Fibroblast of the conjunctiva (primary cell): ENCODE data around the gene PVALB.

Experiments
- DNase-seq: peaks from one replicate; pipeline ENCODE4 v3.0.0-alpha.2; 2010; ENCODE audit warnings: low read depth

PVALB gene

GRCh38 chr22:36772451-36772850 is 44.4 kb downstream of the PVALB start:
- no peak for DNase-seq

- DNase-seq, result no peak
Measured at GRCh38 chr22:36771356-36772063, 45.3 kb downstream of the PVALB start.

DNA sequence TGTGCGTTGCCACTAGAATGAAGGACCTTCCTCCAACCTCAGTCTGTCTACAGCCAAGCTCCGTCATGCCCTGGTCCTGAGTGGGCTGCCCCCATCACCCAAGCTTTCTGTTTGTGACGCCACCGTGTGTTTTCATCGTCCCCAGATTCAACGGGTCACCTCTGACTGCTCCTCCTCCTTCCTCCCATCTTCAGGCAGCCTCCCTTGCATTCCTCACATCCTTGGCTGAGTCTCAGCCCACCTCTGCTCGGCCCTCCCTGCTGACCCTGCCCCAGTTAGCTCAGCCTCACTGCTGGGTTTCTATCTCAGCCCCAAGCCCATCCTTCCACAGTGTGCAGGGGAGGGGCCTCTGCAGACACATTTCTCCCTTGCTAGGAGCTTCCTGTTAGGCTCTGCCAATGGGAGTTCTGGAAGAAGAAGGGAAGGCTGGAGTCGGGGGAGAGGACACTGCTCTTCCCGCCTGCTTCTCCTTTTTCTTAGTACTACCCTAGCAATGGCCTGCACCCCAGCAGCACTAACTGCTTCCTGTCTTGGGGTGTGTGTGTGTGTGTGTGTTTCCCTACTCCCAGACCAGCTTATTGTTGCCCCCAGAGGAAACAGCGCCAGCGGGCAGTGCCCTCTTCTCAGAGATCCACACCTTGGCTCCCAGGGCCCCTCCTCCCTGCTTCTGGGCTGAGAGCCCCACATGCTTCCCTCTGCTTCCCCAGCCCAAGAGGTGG is 46.2 kb downstream of the PVALB start:
- no peak for DNase-seq

- DNase-seq, result no peak
Measured at GRCh38 chr22:36769541-36770512, 47.0 kb downstream of the PVALB start.

DNA sequence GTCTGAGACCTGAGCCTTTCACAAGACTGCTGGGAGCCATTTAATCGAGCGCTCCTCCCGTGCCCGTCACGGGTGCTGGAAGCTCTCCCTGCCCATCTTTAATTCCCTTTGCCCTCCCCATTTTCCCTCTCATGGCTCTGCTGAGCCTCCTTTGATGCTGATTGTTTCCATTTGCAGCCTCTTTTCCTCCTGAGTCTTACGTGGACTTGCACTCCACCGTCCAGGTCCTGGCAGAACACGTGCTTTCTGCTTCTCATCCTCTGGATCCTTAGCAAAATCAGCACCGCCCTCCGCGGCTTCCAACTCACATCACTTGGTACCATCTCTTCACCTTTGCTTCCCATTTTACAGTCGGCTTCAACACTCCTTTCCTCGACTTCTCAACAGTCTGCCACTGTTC is 48.2 kb downstream of the PVALB start:
- DNase-seq, result no peak

DNA sequence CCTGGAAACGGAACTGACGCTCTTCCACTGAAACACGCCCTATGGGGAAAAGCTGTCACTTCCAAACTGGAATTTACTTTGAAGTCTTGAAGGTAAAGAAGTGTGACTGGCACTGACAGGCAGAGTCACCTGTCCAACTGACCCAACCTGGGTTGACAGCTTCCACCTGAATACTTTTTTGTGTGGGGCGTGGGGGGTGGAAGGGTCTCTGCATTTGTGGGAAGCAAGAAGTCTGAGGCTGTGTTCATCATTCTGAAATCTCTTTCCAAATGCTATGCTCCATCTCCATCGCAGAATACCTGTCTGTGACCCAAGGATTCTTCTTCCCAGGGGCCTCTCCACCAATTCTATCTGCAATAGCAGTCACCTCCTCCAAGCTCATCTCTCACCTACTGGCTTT is 48.7 kb downstream of the PVALB start:
- DNase-seq, result no peak

DNA sequence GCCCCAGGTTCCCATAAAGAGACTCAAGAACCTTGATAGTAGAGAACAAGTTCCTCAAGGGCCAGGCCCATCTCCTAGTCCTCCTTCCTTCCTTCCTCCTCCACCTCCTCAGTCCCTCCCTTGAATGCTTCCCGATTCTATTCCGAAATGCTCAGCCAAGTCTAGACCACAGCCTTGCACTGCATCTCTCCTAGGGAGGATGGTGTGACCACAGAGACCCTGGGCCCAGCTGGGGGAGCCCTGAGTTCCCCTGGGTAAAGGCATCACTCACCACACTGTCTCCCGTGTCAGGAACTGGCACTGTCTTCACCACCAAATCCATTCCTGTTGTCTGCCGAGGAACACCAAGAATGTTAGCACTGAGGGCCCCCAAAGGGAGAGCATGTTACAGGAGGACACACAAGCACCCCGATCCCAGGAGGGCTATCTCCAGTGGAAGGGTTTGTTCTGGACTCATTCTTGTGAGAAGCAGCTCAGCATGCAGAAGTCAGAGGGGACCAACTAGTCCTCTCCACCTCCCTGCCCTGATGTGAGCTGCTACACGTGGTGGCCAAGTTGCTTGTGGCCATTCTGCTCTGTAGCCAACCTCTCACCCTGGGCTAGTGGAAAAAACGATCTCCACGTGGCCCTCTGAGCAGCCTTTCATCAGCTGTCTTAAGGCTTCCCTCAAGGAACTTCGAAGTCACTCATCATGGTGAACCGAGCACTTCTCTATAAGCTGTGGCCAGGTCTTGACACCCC is 49.6 kb downstream of the PVALB start:
- DNase-seq, result no peak

GRCh38 chr22:36765943-36766450 is 50.8 kb downstream of the PVALB start:
- DNase-seq, result no peak

DNA sequence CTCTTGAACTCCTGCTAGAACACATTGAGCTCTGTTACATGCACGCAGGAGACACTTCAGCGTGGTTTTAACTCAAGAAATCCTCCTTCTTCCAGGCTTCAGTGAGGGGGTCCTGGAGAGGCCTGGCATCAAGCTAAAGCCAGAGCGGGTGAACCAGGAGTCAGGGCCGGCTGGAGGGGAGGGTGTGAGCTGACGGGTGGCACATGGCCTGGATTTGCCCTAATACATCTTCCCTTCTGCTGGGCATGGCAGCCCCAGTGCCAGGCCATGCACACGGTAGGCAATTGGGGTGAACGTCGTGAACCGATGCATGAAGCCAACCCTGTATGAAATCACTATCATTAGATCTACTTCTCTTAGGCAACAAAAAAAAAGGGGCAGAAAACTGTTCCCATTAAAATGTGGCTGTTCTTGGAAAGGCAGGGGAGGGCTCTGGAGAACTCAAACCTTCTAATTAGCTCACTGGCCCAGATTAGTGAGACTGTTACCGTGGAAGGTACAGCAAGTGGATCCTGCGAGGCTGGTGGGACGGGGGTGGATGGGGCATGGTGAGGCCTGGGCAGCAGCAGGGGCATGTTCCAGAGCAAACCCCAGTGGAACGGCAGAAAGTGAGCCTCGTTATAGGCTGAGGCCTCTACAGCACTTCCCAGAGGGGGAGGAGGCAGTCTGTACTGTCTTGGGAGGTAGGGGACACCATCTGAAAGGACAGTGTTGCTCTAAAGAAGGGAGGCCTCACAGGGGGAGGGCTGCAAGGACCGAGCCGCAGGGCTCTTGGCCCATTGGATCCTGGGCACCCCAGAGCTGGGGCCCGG is 51.5 kb downstream of the PVALB start:
- no peak for DNase-seq

GRCh38 chr22:36764641-36765040 is 52.2 kb downstream of the PVALB start:
- DNase-seq, result no peak

GRCh38 chr22:36764060-36764459 is 52.8 kb downstream of the PVALB start:
- DNase-seq, result no peak

- no peak for DNase-seq
Measured at GRCh38 chr22:36763576-36763975, 53.3 kb downstream of the PVALB start.

GRCh38 chr22:36762687-36763260 is 54.1 kb downstream of the PVALB start:
- DNase-seq, result peak; percentile 33

DNA sequence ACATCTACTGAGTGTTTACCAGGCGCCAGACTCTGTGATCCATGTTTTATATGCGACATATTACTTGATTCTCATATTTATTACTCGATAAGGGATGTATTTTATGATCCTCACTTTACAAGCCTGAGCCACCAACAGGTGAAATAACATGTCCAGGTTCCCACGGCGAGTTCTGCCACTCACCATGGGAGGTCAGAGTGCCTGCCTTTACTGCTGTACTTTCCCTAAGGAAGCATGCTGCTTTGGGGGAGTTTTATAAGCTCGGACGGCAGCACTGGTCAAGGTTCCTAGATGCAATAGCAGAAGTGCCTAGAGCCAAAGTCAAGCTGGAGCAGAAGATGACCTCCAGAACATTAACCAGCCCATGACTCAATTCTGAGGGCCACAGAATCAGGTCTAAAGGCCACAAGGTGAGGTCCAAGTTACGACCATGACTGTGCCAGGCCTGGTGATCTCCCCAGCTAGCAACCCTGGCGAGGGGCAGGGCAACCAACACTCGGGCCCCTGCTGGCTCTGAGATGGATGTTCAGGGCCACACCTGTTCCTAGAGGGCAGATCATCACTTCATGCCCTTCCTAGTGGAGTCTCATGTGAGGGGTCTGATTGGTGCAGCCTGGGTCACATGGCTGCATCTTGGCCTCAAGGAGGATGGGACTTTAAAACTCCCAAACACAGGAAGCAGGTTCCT is 55.1 kb downstream of the PVALB start:
- DNase-seq, result no peak

DNA sequence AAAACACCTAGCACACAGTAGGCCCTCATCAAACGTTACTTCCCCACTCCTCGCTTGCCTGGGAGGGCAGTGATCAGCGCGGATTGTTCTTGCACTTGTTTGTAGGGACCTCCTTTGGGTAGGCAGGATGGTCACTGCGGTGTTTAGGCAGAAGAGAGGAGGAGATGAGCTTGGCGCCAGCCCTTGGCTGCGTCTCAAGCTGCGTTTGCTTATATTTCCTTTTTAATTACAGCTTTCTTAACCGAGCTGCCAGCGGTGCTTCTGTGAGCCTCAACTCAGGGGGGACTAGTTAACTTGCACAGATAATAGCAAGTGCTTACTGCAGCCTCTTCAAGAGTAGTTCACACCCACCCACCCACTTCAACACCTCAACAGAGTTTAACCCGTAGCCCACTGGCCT is 56.0 kb downstream of the PVALB start:
- DNase-seq, result no peak

DNA sequence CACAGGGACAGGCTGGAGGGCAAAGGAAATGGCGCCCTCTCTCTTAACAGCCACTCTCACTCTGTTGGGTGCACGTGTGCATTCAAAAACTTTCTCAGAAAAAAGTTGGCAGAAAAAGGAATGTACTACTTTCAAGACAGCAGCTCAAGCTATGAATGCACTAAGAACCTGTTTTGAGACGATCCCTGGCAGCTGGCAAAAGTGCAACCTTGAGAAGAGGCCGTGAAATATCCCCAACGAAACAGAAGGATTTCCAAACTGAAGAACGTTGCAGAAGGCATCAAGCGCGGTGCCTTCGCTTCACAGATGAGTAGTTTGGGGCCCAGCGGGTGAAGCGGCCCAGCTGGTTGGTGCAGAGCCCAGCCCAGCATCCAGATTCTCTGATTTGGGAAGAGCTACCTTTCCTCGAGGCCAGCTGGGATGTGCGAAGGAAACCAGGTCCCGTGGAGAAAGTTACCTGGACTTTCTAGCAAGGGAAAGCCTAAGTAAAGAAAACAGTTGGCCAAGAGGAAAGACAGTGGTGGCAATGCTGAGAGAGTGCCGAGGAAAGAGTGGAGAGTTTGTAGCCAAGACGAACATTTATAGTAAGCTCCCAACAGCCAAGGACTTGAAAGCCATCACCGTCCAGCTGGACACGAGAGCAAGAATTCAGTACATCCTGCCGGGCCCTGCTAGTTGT is 57.2 kb downstream of the PVALB start:
- no peak for DNase-seq

DNA sequence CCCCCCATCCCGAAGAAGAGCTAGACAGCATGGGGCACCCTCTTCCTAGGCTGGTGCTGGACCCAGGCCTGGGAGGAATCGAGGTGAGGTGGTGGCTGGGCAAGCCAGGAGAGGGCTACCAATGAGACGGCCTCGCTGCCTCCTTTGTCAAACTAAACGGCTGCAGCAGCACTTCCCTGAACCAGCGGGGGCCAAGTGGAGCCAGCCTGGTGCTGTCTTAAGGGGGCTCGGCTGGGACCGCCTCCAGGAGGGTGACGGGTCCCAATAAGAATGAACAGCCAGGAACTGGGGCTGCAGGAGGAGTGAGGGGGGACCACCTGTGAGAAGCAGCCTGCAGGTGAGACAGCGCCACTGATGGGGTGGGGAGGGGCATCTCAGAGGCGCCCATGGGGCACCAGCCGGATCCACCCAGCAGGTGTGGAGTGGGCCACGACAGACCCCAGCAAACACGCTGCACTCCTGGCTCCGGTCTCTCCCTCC is 58.0 kb downstream of the PVALB start:
- DNase-seq, result no peak

DNA sequence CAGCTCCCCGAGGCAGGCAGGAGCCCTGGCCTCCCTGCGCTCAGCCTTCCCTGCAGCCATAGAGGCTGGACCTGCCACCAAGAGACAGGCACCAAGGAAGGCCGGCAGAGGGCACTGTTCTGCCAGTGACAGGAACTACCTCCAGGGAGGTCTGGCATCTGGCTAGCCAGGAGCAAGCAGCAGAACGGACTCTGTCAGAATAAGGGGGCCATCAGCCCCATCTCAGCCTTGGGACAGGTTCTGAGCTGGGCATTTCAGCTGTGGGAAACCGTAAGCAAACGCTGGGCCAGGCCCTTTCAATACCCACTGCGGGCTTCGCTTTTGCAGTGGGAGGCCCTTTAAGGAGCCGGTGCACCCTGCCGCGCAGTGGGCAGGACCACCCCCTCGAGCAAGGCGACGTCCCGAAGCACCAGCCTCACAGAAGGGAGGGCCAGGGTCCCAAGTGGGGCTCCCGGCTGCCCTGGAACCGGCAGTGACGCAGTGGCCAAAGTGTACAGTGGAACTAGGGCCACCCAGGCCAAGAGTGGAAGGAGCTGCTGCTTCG is 59.1 kb downstream of the PVALB start:
- peak; percentile 57 for DNase-seq
